RPMI7951 (cell line): ENCODE data around the gene CTTNBP2NL. TPM values are rescaled to one million over a fixed set of nuclear protein-coding genes. Genes with fewer than 3 reads are reported as not detected.
"Not testable (repeated sequence)": the region's sequence is repeated elsewhere in the genome, so short reads cannot be mapped to it uniquely, and the experiment has no call there.

Experiments
- DNase-seq: peaks from one replicate; pipeline ENCODE4 v3.0.0-alpha.2; 2012; ENCODE audit warnings: low read depth
- total RNA-seq: library from RNA; depleted of rRNA; stranded (reverse); fragments of >200 nt; shearing (Covaris generic); gene quantifications from 2 replicates; pipeline ENCODE4 v1.2.3, GENCODE V29; 2014

Gene CTTNBP2NL
- total RNA-seq, 1 experiment from 2014 or later: 11.9 TPM

GRCh38 chr1:112386731-112387346 lies 9.2 kb upstream of the CTTNBP2NL start:
- DNase-seq: no peak

GRCh38 chr1:112387807-112388206 lies 8.2 kb upstream of the CTTNBP2NL start:
- DNase-seq: no peak

DNA sequence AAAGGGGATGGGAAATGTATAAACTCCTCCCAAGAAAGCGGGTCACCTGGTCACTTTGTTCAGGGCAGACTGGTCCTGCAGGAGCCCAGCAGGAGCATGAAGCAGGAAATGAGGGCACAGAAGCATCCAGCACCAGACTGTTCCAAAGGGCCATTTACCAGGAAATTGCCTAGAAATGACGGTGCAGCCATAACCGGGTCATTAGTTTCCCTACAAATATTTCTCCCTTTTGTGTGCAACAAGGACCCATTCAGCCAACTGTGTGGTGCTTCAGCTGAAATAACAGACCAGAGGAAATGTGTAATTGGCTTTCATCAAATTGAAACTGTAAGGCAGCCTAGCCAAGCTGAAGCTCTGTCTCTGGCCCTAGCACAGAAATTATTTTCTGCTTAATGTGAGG lies 7.6 kb upstream of the CTTNBP2NL start:
- peak; percentile 56 for DNase-seq

GRCh38 chr1:112389689-112390088 lies 6.3 kb upstream of the CTTNBP2NL start:
- no peak for DNase-seq

- not testable (repeated sequence) for DNase-seq
Observed at GRCh38 chr1:112390335-112390734, 5.7 kb upstream of the CTTNBP2NL start.

DNA sequence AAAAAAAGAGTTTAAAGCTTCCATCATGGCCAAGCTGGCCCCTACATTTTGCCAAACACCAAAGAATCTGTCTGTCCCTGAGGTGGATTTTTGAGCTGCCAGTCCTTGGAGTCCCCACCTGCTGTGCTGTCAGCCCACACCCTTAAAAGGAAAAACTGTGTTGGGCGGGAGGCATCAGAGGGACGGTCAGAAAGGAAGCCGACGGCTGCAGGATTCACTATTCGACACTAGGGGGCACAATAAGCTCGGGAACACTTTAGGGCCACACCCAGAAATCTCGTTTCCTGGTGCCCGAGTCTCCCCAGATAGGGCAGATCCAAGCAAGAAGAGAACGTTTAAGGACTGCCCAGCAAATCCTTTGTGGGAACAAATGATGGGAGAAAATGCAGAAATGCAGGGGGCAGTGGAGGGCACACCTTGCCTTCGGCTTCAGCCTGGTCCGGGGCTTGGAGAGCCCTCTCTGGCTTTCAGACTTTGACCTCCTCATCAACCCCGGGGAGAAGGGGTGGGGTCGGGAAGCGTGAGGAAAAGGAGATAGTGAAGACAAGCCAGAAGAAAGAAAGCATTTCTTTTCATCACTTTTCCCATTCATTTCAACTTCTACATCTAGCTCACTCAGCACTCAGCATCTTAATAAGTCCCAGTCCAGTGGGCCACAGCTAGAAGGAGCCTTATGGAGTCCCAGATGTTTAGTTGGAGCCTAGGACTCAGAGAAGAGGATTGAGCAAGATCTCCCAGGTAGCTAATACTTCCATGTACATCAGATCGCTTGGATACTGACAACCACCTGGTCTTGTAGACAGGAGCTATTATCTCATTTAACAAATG lies 5.0 kb upstream of the CTTNBP2NL start:
- peak; percentile 92 for DNase-seq

DNA sequence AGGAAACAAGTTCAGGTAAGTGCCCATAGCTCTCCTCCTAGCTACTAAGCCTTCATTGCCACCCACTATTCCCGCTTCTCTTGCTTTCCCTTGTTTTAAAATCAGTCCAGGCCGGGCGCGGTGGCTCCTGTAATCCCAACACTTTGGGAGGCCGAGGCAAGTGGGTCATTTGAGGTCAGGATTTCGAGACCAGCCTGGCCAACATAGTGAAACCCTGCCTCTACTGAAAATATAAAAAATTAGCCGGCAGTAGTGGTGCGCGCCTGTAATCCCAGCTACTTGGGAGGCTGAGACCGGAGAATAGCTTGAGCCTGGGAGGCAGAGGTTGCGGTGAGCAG lies 4.4 kb upstream of the CTTNBP2NL start:
- DNase-seq: no peak

DNA sequence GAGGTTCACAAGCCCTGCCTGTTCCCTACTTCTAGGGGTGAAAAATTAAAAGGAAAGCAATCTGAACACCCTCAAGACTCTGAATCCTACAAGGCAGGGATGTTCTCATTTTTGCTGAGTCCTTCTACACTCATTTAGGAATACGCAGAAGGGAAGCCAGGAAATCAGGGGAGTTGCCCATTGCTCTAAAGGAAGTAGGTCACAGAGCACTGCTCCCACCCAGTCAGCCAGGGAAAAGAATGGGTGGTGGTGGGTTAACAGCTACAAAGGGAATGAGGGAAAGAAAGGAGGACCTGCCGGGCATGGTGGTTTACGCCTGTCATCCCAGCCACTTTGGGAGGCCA lies 2.4 kb upstream of the CTTNBP2NL start:
- DNase-seq: peak; percentile 29

GRCh38 chr1:112394743-112395062 lies 1.3 kb upstream of the CTTNBP2NL start:
- DNase-seq: no peak

GRCh38 chr1:112395256-112395820 lies 676 bp upstream of the CTTNBP2NL start:
- DNase-seq: no peak

GRCh38 chr1:112396653-112397471 lies 848 bp downstream of the CTTNBP2NL start:
- peak; percentile 24 for DNase-seq

- DNase-seq: no peak
Observed at GRCh38 chr1:112397841-112398240, 1.8 kb downstream of the CTTNBP2NL start.

- no peak for DNase-seq
Observed at GRCh38 chr1:112399456-112399855, 3.4 kb downstream of the CTTNBP2NL start.

- not testable (repeated sequence) for DNase-seq
Observed at GRCh38 chr1:112400706-112401105, 4.7 kb downstream of the CTTNBP2NL start.

DNA sequence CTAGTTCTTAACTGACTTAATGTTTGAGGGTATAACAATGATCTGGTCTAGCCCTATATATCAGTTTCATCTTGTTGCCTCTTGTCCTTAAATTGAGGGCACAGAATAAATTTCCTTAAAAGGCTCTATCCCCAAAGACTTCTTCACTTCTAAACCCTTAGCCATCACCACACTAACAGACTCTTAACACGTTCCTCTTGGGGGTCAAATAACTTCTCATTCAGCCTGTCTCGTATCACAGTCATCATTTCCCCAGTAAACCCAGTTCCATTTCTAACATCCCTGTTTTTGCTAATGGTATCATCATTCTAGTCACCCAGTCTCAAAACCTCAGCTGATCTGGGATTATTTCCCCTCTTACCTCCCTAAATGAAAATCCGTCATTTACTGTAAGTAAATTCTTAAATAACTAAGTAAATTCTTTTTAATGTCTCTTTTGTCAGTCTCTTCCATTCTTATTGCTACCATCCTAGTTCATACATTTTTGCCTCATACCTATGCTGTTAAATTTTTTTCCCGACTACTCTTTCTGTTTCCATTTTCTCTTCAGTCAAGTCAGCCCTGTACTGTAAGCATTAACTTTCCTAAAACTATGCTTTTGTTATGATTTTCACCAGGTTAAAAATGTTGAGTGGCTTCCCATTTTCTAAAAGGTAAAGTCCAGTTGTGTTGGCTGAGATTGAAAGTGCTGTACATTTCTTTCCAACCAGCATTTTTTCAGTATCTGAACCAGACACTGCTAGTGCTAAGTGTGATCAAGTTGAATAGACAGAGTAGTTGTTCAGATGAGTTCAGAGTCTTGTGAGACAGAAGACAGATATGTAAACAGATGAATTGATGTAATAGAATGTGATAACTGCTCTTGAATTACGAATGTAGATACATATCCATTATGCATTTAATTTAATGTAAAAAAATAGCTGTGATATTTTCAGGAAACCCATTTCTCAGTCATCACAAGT lies 6.9 kb downstream of the CTTNBP2NL start:
- no peak for DNase-seq

GRCh38 chr1:112406771-112407170 lies 10.8 kb downstream of the CTTNBP2NL start:
- no peak for DNase-seq

DNA sequence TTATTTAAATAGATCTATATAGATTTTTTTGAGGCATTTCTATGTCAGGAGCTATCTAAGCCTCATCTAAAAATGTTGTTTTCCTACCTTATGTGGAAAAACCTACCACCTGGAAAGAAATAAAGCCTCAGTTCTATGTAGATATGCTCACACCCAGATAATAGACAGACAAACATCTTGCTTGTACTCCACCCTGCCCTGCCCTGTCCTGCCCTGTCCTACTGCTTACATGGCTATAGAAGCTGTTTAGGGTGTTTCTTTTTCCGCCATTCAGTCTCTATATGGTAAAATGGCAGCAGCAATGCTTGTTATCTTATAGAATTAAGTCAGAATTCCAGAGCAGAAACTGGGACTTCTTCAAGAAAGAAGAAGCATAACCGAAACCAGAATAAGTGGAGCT lies 13.4 kb downstream of the CTTNBP2NL start:
- DNase-seq: no peak

GRCh38 chr1:112410673-112411072 lies 14.7 kb downstream of the CTTNBP2NL start:
- no peak for DNase-seq

GRCh38 chr1:112417271-112417670 lies 21.3 kb downstream of the CTTNBP2NL start:
- no peak for DNase-seq

GRCh38 chr1:112418099-112418892 lies 22.3 kb downstream of the CTTNBP2NL start:
- DNase-seq: no peak

DNA sequence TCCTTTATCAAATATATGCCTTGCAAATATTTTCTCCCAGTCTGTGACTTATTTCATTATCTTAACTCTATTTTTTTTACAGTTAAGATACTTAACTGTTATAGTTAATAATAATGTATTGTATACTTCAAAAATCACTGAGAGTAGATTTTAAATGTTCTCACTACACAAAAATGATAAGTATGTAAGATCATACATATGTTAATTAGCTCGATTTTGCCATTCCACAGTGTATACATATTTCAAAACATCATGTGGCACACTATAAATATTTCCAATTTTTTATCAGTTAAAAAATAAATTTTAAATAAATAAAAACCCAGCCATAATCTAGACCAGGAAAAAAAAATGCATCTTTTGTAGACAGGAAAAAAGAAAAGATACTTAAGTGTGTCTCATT lies 27.2 kb downstream of the CTTNBP2NL start:
- no peak for DNase-seq
